ENCODE results near the gene TCF7.

DNA sequence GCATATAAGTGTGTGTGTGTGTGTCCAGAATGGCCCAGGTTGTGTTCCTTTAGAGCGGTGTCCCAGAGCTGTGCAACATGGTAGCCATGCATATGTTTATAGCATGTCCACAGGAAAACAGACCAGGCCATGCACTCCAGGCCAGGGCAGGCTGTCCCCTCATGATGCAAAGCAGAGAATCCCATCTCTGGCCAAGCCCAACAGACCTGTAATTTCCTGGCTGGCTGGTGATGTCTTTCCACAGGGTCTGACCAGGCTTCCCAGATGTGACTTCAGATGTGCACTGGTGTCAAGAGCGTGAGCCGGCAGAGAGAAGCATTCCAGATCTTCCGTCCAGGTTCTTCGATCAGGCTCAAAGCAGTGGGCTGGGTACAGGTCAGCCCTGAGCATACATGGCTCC lies 21.1 kb upstream of the TCF7 start:
- TF ChIP-seq, protein P1, sequence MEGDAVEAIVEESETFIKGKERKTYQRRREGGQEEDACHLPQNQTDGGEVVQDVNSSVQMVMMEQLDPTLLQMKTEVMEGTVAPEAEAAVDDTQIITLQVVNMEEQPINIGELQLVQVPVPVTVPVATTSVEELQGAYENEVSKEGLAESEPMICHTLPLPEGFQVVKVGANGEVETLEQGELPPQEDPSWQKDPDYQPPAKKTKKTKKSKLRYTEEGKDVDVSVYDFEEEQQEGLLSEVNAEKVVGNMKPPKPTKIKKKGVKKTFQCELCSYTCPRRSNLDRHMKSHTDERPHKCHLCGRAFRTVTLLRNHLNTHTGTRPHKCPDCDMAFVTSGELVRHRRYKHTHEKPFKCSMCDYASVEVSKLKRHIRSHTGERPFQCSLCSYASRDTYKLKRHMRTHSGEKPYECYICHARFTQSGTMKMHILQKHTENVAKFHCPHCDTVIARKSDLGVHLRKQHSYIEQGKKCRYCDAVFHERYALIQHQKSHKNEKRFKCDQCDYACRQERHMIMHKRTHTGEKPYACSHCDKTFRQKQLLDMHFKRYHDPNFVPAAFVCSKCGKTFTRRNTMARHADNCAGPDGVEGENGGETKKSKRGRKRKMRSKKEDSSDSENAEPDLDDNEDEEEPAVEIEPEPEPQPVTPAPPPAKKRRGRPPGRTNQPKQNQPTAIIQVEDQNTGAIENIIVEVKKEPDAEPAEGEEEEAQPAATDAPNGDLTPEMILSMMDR (conservative IDR thresholded peaks at IDR 0.05 in 1 of 2, IDR thresholded peaks at IDR 0.05 in 1 of 2; ENCODE audit: low read depth in 1 of 2, low read length in 2 of 2): no peak
- no peak for TF ChIP-seq EZH2 (IDR thresholded peaks at IDR 0.05; ENCODE audit: low read length, missing control alignments)

Measured in fibroblast of lung (primary cell).